Dedifferentiated amniotic fluid mesenchymal stem cell (primary cell): Measurements from ENCODE around the gene ARHGAP1.
A peak's percentile ranks its signal among the peaks of the same experiment; 100 is the strongest.

ENCODE experiments used
- DNase-seq: peaks from one replicate; pipeline ENCODE4 v3.0.0-alpha.2; 2016; ENCODE audit errors: extremely low spot score

ARHGAP1 gene

DNA sequence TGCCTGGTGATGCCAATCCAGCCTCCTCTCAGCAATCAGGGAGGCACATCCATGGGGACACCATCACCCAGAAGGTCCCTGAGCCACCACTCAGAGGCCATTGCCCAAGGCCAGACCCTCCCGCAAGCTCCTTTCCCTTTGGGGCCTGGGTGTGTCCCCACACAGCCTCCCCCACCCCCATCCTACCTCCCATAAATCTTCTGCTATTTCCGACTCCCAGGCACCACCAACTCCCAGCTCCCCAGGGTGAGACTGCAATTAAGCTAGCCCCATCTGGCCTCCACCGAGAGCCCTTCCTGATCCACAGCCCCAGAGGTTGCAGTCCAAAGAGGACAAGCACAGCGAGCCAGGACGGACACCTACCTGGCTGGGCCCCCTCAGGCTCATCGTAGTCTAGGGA is 6.3 kb downstream of the ARHGAP1 start:
- DNase-seq = no peak

- DNase-seq = no peak
These were observed 6.8 kb downstream of the ARHGAP1 start for GRCh38 chr11:46693597-46694012.

DNA sequence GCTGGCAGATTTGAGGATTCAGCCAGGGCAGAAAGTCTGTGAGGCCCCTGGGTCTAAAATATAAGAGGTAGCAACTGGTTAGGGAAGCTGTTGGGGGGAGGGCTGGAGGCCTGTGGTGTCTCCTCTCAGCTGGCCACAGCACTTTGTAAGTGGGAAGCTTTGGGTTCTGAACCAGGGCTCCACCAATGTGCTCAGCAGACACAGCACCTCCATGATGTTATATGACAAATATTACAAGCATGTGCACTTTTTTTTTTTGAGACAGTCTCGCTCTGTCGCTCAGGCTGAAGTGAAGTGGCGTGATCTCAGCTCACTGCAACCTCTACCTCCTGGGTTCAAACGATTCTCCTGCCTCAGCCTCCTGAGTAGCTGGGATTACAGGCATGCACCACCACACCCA is 8.0 kb downstream of the ARHGAP1 start:
- DNase-seq = no peak

DNA sequence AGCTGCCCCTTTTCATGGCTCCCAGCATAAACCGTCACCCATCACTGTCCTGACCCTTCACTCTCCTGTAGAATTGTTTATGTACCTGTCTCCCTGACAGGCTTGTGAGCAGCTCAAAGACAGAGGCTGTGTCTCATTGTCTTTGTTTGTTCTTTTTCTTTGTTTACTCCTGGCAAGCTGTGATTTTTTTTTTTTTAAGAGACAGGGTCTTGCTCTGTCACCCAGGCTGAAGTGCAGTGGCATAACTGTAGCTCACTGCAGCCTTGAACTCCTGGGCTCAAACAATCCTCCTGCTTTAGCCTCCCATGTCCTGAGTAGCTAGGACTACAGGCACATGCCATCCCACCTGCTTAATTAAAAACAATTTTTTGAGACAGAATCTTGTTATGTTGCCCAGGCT is 9.7 kb downstream of the ARHGAP1 start:
- no peak for DNase-seq

DNA sequence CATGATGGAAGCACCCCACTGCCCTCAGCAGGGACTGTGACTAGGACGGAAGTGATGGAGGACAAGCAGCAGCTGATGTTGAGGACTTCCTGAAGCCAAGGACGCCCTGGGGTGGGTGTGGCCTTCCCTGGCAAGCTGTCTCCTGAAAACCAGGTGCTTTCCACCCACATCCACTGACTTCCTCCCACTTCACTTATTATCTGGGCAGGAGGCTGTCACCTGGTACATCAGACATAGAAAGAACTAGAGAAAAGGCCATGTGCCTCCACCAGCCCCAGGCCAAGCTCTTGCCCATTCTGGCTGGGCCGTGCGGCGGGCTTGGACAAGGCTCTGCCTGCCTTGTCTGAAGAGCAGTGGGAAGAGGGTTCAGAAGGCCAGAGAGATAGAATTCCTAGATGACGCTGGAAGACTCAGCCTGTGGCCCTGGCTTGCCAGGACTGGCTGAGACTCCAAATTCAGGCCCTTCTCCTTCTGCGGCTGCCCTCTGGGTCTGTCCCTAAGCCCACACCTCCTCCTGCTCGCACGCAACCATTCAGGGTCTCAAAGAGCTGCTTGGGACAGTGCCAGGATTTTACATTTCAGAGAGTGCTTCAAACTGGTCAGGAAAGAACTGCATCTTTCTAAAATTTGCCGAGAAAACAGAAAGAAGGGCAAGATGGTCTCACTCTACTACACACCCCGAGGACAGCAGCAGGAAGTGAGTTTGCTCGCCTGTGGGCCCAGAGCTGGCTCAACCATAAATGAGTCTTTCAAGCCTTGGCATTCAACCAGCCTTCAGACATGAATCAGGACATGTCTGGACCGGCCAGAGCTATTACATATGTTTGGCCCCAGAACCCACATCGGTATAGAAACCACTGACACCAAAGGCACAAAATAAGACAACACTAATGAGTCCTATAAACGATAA is 13.3 kb downstream of the ARHGAP1 start:
- DNase-seq = no peak

DNA sequence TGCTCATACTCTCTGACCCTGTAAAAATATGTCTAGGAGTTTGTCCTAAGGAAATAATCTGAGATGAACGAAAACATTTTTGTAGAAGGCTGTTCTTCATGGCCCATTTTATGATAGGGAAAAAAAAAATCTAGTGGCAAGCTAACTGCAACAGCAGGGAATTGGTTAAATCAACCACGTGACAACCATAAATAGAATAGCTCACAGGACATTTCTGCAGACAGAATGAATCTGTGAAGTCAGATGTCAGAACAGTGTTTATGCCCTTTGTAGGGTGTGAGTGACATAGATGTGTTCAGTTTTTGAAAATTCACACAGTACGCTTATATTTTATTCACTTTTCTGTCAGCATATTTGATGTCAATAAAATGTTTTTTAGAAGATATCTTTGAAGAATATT is 16.1 kb downstream of the ARHGAP1 start:
- no peak for DNase-seq

DNA sequence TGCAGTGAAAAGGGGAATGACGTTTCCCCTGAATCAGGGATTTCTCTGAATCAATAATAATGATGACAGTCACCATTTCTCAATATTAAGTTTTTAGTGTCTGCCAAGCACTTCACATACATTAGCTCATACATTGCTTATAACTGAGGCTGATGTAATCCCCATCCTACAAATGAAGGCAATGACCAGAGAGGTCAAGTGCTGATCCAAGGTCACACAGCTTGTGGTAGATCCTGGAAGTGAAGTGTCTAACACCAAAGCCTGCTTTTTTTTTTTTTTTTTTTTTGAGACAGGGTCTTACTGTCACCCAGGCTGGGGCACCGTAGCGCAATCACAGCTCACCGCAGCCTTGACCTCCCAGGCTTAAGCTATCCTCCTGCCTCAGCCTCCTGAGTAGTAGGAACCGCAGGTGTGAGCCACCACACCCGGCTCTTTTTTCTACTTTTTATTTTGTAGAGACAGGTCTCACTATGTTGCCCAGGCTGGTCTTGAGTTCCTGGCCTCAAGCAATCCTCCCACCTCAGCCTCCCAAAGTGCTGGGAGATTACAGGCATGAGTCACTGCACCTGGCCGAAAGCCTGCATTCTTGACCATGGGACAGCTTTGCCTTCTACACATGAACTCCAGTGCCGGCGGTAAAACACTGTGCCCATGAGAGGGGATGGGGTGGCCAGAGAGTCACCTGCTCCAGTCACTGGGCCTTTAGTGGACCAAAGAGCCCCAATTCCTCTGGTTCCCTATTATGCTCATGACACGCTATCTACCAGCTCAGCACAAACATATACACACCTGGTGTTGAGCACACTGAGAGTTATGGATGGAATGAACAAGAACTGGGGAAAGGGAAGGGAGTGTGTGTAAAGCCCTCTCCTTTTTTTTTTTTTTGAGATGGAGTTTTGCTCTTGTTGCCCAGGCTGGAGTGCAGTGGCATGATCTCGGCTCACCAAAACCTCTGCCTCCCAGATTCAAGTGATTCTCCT is 17.4 kb downstream of the ARHGAP1 start:
- no peak for DNase-seq

DNA sequence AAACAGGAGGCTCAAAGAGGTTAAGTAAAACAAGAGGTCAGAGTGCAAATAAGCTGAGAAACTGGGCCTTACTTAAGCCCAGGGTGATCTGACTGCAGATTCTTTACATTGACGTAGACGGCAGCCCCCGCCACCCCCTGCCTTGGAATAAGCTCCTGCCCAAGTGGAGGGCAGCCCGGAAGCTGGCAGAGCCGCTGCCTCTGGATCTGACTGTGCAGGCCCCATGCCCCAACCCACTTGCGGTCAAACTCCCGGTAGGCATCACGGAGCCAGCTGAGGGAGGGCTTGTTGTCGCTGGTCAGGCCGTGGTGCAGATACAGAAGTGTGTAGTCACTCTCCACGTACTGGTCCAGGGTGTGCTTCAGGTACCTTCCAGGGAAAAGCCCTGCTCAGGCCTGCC is 18.6 kb downstream of the ARHGAP1 start:
- no peak for DNase-seq

- DNase-seq = no peak
These were observed 19.6 kb downstream of the ARHGAP1 start for GRCh38 chr11:46680815-46681214.

GRCh38 chr11:46680164-46680760 is 20.2 kb downstream of the ARHGAP1 start:
- DNase-seq = no peak

DNA sequence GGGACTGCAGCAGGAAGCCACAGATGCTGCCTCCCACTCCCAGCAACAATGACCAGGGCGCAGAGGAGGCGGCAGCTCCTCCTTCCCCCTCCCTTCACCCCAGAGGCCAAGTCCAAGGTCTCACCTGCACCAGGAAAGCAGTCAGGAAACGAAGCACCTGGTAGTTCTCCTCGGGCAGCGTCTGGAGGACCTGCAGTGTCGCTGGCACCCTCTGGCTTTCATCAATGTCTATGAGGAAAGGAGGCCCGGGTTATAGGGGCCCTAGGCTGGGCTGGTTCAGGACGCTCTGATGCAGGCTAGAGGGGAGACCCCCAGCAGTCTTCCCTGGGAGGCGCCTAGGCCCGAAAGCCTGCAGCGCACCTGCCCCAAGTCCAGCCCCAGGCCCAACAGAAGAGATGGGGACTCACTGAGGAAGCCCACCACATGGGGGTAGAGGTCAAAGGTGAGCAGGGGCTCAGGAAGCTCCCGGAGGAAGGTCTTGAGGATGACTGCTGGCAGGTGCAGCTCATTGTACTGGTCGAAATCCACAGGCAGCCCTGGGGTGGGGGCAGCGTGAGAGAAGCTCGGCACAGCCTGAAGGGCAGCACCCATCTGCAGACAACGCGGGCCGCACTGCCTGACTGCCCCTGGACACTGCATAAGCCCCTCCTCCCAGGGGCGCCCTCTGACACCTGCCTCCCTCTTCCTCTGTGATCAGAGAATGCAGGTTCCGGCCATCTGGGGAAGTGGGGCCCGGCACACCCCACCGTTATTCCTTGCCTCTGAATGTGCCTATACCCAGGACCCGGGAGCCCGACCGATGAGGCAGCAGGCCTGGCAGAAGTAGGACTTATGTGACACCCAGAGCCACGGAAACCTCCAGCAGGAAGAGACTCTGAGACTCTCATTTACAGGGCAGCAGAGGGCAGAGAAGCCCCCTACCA is 20.9 kb downstream of the ARHGAP1 start:
- DNase-seq = no peak

GRCh38 chr11:46678741-46679130 is 21.7 kb downstream of the ARHGAP1 start:
- no peak for DNase-seq

GRCh38 chr11:46677991-46678740 is 22.3 kb downstream of the ARHGAP1 start:
- no peak for DNase-seq

DNA sequence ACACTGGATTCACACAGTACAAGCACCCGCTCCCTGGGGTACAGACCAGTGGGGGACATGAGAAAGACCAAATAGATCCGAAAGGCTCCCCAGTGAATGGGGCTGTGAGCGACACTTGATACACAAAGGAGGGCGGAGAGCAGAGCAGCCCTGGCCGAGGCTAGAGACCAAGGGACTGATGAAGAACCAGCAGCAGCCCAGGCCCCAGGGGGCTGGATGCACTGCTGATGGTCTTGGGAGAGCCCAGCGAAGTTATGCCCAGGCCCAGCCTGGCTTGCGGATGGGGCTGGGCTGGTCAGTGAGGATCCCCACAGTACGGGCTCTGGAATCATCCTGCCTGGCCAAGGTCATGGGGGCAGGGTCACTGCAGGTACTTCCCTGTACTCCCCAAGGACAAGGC is 23.2 kb downstream of the ARHGAP1 start:
- DNase-seq = no peak

DNA sequence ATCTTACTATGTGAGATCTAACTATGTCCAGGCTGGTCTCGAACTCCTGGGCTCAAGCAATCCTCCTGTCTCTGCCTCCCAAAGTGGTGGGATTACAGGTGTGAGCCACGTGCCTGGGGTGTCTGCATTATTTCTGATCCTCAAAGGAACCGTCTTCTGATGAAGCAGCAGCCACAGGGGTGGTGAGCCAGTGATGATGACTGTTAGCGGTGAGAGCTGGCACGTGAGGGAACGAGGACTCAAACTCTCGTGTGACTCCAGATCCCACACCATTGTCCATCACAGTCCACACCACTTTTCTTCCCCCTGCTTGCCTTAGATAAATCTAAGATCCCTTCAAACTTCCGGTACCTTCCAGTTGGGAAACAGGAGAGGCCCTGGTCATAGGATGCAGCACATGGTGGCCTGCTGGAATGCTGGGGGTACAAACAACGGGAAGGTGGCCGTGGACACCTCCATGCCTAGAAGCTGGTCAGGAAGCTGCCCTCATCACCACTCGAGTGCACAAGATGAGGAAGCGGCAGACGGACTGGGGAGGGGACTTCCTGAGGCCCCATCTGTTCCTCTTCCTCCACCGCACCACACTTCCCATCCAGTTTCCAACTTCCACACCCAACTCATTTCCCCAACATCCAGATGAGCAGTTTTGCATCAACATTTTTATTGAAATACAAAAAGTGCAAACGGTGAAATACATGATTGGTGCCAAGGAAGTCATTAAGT is 23.8 kb downstream of the ARHGAP1 start:
- no peak for DNase-seq

GRCh38 chr11:46675949-46676348 is 24.5 kb downstream of the ARHGAP1 start:
- no peak for DNase-seq

GRCh38 chr11:46675288-46675851 is 25.0 kb downstream of the ARHGAP1 start:
- peak; percentile 70 for DNase-seq

DNA sequence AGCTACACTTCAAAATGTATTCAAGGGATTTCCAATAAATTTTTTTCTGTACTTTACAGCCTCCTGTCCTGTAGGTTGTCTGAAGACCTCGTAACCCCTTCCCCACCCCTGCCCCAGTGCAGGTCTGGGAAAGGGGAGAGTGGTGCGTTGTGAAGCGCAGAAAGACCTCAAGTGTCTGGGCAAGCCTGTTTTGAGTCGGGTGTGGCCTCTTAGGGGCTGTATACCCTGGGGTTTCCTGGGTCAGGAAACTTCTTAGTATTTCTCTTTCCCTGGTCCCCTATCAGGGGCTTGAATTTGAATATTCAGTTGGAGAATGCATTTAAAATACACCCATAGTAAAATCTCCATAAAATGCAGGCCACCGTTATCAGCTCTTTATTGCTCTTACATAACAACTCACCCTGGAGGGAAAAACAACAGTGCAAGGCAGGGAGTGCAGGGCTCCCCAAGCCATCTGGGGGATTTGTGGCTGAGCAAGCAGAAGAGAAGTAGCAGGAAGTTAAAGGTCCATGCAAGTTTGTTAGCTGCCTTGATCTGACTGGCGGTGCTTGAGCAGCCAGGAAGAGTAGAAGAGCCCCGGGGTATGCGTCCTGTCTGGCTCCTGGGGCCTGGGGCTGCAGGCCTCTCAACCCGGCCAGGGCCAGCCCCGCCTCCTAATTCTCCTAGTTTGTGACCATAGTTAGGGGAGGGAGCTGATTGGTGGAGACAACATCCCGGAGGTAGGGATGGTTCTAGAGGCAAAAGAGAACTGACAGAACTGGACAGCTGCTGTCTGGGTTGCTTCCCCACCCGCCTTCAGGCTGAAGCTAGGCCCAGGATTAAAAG is 25.7 kb downstream of the ARHGAP1 start:
- DNase-seq = no peak
